ENCODE results near the gene CAMTA1.

CAMTA1 gene

GRCh38 chr1:7221826-7222694 lies 436.8 kb downstream of the CAMTA1 start:
- no peak for DNase-seq

DNA sequence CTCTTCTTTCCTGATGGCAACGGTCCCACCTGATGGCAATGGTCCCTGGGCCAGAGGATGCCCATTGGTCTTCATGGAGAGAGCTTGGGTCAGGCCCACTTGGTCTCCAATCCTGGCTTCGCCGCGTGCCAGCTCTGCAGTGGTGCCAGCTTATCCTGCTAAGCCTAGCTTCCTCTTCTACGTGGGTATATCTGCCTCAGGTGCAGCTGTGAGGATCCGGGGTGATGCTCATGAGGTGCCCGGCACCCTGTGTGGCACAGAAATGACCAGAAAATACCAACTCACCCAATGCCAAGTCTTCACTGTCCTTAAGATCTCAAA lies 437.4 kb downstream of the CAMTA1 start:
- DNase-seq = no peak

GRCh38 chr1:7223334-7224080 lies 438.3 kb downstream of the CAMTA1 start:
- DNase-seq = no peak

DNA sequence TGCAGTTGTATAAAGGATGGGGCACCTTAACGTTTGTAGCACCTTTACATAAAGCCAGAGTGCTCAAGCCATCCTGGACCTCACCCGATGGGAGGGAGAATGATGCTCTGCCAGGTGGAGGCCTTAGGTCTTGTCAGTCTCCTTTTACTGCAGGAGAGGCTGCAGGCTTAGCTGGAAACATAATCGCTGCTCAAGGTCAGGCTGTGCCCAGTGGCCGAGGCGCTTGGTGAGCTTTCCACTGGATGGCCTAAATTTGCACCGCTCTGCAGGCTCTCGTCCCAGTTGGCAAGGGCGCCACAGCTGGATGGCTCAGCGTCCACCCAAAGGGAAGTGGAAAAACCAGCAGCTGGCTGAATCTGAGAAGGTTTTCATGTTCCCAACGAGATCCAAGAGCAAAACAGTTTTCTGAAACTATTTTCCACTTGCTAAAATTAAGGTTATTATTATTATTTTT lies 438.9 kb downstream of the CAMTA1 start:
- DNase-seq = no peak

GRCh38 chr1:7224644-7225043 lies 439.4 kb downstream of the CAMTA1 start:
- no peak for DNase-seq

GRCh38 chr1:7225711-7226505 lies 440.7 kb downstream of the CAMTA1 start:
- DNase-seq = no peak

DNA sequence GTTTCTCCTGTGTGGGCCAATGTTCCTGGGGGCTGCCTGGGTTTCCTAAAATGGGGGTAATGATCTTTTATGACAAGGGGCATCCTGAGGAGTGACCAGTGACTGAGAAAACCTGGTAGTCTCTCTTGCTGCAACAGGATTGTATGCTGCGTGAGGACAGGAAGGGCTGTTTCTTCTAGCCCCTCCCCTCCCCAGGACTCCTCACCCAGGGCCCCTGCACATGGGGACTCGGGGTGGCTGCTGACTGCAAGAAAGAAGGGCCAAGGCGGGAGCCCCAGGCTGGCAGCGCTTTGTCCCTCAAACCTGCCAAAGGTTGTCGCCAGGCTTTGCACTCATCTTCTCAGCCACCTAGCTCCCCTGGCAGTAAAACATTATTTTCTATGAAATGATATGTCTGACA lies 442.4 kb downstream of the CAMTA1 start:
- no peak for DNase-seq

GRCh38 chr1:7228252-7228961 lies 443.2 kb downstream of the CAMTA1 start:
- DNase-seq = no peak

DNA sequence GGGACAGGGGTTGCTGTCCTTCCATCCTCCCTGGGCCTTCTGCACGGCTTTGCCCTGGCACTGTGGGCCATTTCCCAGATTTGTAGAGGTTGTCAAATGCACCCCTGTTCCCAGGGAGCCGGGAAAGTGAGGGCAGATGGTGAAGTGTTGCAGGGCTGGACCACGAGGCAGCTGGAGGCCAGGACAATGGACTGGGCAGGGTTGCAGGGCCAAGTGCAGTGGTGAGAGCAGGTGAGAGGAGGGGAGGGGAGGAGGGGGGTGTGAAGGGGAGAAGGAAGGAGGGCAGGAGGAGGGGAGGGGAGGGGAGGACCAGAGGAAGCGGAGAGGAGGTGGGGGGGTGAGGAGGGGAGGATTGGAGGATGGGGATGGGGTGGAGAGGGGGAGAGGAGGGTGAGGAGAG lies 443.9 kb downstream of the CAMTA1 start:
- no peak for DNase-seq

GRCh38 chr1:7229696-7230631 lies 444.7 kb downstream of the CAMTA1 start:
- no peak for DNase-seq

GRCh38 chr1:7232441-7233236 lies 447.4 kb downstream of the CAMTA1 start:
- no peak for DNase-seq

- no peak for DNase-seq
Observed at GRCh38 chr1:7233237-7233540, 447.9 kb downstream of the CAMTA1 start.

GRCh38 chr1:7233646-7234470 lies 448.6 kb downstream of the CAMTA1 start:
- no peak for DNase-seq

DNA sequence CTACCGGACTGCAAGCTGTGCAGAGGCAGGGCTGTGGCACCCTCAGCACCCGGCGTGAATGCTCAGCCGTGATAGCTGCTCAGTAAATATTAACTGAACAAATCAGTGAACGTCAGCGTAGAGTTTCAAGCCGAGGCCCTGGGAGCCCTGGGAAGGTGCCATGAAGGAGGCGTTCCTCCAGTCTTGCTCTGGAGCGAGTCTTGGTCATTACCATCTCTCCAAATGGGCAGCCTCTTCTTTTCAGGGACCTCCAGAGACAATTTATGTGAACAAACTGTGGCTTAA lies 449.2 kb downstream of the CAMTA1 start:
- DNase-seq = no peak

GRCh38 chr1:7235871-7236517 lies 450.7 kb downstream of the CAMTA1 start:
- no peak for DNase-seq

DNA sequence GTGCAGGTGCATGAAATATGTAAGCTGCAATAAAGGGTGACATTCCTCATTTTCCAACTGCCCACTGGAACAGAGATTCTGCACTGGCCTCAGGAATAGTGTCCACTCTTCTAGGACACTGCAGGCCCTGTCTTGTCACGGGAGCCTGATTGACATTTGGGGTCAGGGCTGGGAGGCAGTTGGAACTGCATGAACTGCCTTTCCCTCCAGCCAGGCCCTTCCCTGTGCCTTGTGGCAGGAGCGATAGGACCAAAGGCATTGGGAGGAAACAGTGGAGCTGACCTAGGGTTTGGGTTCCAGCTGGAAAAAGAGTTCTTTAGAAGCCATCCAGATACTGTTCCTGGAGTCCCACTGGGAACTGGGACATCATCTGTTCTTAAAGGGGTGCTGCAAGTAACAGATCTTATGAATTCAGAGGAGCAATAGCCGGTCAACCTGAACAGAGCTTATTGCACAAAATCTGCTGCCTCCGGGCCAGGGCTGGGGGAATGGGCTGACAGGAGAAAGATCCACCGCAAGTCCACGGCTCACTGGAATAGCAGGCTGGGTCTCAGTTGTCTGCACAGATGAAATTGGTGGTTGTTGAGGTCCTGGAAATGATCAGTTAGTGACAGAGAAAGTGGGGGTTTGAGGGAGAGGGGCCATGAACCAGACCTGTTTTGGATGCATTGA lies 451.7 kb downstream of the CAMTA1 start:
- peak; percentile 17 for DNase-seq

- no peak for DNase-seq
Observed at GRCh38 chr1:7247158-7247557, 461.9 kb downstream of the CAMTA1 start.

DNA sequence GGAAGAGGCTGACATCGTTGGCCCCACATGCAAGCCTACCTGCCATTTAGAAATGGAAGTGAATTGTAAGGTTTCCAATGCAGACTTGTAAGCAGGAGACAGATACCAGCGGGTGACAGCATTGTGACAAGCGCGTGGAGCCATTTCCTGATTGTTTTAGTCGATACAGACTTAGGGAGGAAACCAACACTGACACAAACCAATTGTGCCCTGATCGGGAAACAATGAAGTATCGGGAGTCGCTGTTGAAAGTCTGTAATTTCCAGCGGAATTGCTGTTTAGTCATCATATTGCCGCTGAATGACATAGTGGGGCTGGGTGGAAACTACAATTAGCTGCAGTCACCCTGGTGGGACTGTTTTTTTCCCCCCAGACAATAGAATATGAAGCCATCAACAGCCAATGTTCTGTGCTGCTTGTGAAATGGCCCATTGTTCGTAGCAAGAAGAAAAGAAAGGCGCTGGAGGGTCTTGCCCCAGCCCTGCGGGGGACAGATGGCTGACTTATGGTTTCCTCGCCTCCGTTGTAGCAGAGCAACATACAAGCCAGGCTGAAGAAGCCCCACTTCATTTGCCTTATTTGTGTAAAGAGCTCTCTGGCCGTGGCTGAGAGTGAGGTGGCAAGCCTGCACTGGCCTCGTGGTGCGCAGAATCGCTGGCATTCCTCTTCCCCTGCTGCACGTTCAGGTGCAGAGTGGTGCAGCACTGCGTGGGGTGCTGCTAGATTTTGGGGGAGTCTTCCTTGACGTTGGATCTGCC lies 462.7 kb downstream of the CAMTA1 start:
- no peak for DNase-seq

All from activated CD8-positive, alpha-beta memory T cell treated with anti-CD3 and anti-CD28 coated beads for 24 hours (primary cell).